ENCODE data around the gene KRTAP3-1. TPM values are rescaled to one million over a fixed set of nuclear protein-coding genes. Genes with fewer than 3 reads are reported as not detected.

The KRTAP3-1 gene
- total and polyA plus RNA-seq, 2 experiments from 2014 or later = not detected

GRCh38 chr17:40961591-40961990, 47.3 kb downstream of the KRTAP3-1 start:
- Histone ChIP-seq H3K4me1 (ENCODE audit: insufficient read depth) (peaks cover 23% of the 10 kb centered on the region), H3K9me2 (ENCODE audit: insufficient read depth) (0 out of 2 replicates have a peak, but pooled peaks cover 3% of the 10 kb centered on the region), H4K20me1 (replicated peaks; ENCODE audit: insufficient read depth) (no peaks in the 10 kb centered on the region), H2AFZ (no peak overlapping the region), H3K27ac (ENCODE audit: low read depth) (no peak overlapping the region), H3F3A (replicated peaks; ENCODE audit: low read depth) (no peaks in the 10 kb centered on the region), H3K4me2 (no peak overlapping the region), H3K36me3 (ENCODE audit: insufficient read depth) (no peaks in the 10 kb centered on the region), H3K79me2 (replicated peaks; ENCODE audit: insufficient read depth) (no peaks in the 10 kb centered on the region), H3K4me3 (no peak overlapping the region), H3K27me3 (ENCODE audit: insufficient read depth) (no peaks in the 10 kb centered on the region)
- Mint-ChIP-seq H3K27me3 (ENCODE audit: insufficient read depth, low read depth, poor library complexity) (peaks cover 3% of the 10 kb centered on the region), H3K27ac (no peak overlapping the region), H3K9me3 (no peaks in the 10 kb centered on the region; the same call in 2 of the 3 replicates), H3K4me3 (no peak overlapping the region), H3K4me1 (peaks cover 28% of the 10 kb centered on the region), H3K36me3 (ENCODE audit: low read depth) (no peaks in the 10 kb centered on the region)
- ATAC-seq = no peak
- TF ChIP-seq POLR2AphosphoS5 (IDR thresholded peaks at IDR 0.05; ENCODE audit: low read depth) (no peak), NANOG (IDR thresholded peaks at IDR 0.05; ENCODE audit: borderline replicate concordance) (no peak), EZH2phosphoT487 (IDR thresholded peaks at IDR 0.05; ENCODE audit: unreplicated experiment) (no peak), STAT1 (IDR thresholded peaks at IDR 0.05; ENCODE audit: unreplicated experiment) (no peak), CREB1 (CRISPR knock-in tag; IDR thresholded peaks at IDR 0.05; ENCODE audit: low read depth) (no peak), ZNF114 (CRISPR knock-in tag; IDR thresholded peaks at IDR 0.05) (no peak)
- DNase-seq (ENCODE audit: low spot score) = no peak

GRCh38 chr17:40960144-40960543, 48.8 kb downstream of the KRTAP3-1 start:
- no peaks in the 10 kb centered on the region for H3K27me3 ChIP-seq (ENCODE audit: insufficient read depth)
- H3K4me2 ChIP-seq = 0 out of 2 replicates have a peak overlapping the region, but pooled peaks have one; percentile 35
- H3K9me2 ChIP-seq (ENCODE audit: insufficient read depth) = 0 out of 2 replicates have a peak, but pooled peaks cover 3% of the 10 kb centered on the region
- TF ChIP-seq ZNF331 (CRISPR knock-in tag; IDR thresholded peaks at IDR 0.05; ENCODE audit: low read depth) = no peak
- H3K79me2 ChIP-seq (replicated peaks; ENCODE audit: insufficient read depth) = no peaks in the 10 kb centered on the region
- H3K9me3 Mint-ChIP-seq = no peaks in the 10 kb centered on the region; the same call in 2 of the 3 replicates
- DNase-seq (ENCODE audit: low spot score) (peak; percentile 17), ATAC-seq (no peak)
- no peaks in the 10 kb centered on the region for H3K36me3 ChIP-seq (ENCODE audit: insufficient read depth)
- H3F3A ChIP-seq (replicated peaks; ENCODE audit: low read depth) = no peaks in the 10 kb centered on the region
- H4K20me1 ChIP-seq (replicated peaks; ENCODE audit: insufficient read depth) = no peaks in the 10 kb centered on the region
- H3K4me3 Mint-ChIP-seq = no peak overlapping the region
- no peak overlapping the region for H3K4me3 ChIP-seq
- no peaks in the 10 kb centered on the region for H3K27me3 Mint-ChIP-seq (ENCODE audit: insufficient read depth, low read depth, poor library complexity)
- H3K27ac ChIP-seq (ENCODE audit: low read depth) = no peak overlapping the region
- H3K27ac Mint-ChIP-seq = no peak overlapping the region
- H2AFZ ChIP-seq = peak overlapping the region; percentile 78; the same call in 1 of the 2 replicates
- H3K4me1 ChIP-seq (ENCODE audit: insufficient read depth) = peaks cover 23% of the 10 kb centered on the region
- peaks cover 31% of the 10 kb centered on the region for H3K4me1 Mint-ChIP-seq
- H3K36me3 Mint-ChIP-seq (ENCODE audit: low read depth) = no peaks in the 10 kb centered on the region

Small RNA genes lying within 50 kb of the gene (small RNA-seq; reads per million reads assigned to genes)
- gene KRTAP3-4P (ENCODE audit: low replicate concordance) = not detected

Other genes starting within 250 kb of the KRTAP3-1 start
Only the 30 nearest of the 37 such genes appear.
- not detected in 2 replicates for gene KRT28, start 209.2 kb downstream of the KRTAP3-1 start, total RNA-seq (2014; rRNA removed; shearing (Covaris generic))
- gene KRT28, start 209.2 kb downstream of the KRTAP3-1 start, polyA plus RNA-seq (2016; fragmentation: Nextera tagmentation; extraction: Ambion mirVana) = not detected in 2 replicates
- gene KRT10, start 186.5 kb downstream of the KRTAP3-1 start, total RNA-seq (2014; rRNA removed; shearing (Covaris generic)) = 7.8 and 9.6 TPM in 2 replicates
- 117 and 123 TPM in 2 replicates for gene KRT10, start 186.5 kb downstream of the KRTAP3-1 start, polyA plus RNA-seq (2016; fragmentation: Nextera tagmentation; extraction: Ambion mirVana)
- gene KRT12, start 141.9 kb downstream of the KRTAP3-1 start, total RNA-seq (2014; rRNA removed; shearing (Covaris generic)) = not detected in 2 replicates
- gene KRT12, start 141.9 kb downstream of the KRTAP3-1 start, polyA plus RNA-seq (2016; fragmentation: Nextera tagmentation; extraction: Ambion mirVana) = not detected in 2 replicates
- not detected in 2 replicates for gene KRT20, start 123.9 kb downstream of the KRTAP3-1 start, total RNA-seq (2014; rRNA removed; shearing (Covaris generic))
- not detected in 2 replicates for gene KRT20, start 123.9 kb downstream of the KRTAP3-1 start, polyA plus RNA-seq (2016; fragmentation: Nextera tagmentation; extraction: Ambion mirVana)
- not detected in 2 replicates for gene KRT23, start 71.5 kb downstream of the KRTAP3-1 start, total RNA-seq (2014; rRNA removed; shearing (Covaris generic))
- not detected in 2 replicates for gene KRT23, start 71.5 kb downstream of the KRTAP3-1 start, polyA plus RNA-seq (2016; fragmentation: Nextera tagmentation; extraction: Ambion mirVana)
- not detected in 2 replicates for gene KRT39, start 42.2 kb downstream of the KRTAP3-1 start, total RNA-seq (2014; rRNA removed; shearing (Covaris generic))
- not detected in 2 replicates for gene KRT39, start 42.2 kb downstream of the KRTAP3-1 start, polyA plus RNA-seq (2016; fragmentation: Nextera tagmentation; extraction: Ambion mirVana)
- gene KRT40, start 24.8 kb downstream of the KRTAP3-1 start, total RNA-seq (2014; rRNA removed; shearing (Covaris generic)) = not detected in 2 replicates
- not detected in 2 replicates for gene KRT40, start 24.8 kb downstream of the KRTAP3-1 start, polyA plus RNA-seq (2016; fragmentation: Nextera tagmentation; extraction: Ambion mirVana)
- not detected in 2 replicates for gene KRTAP3-3, start 15.0 kb downstream of the KRTAP3-1 start, total RNA-seq (2014; rRNA removed; shearing (Covaris generic))
- not detected in 2 replicates for gene KRTAP3-3, start 15.0 kb downstream of the KRTAP3-1 start, polyA plus RNA-seq (2016; fragmentation: Nextera tagmentation; extraction: Ambion mirVana)
- not detected in 2 replicates for gene KRTAP3-2, start 9.2 kb downstream of the KRTAP3-1 start, total RNA-seq (2014; rRNA removed; shearing (Covaris generic))
- gene KRTAP3-2, start 9.2 kb downstream of the KRTAP3-1 start, polyA plus RNA-seq (2016; fragmentation: Nextera tagmentation; extraction: Ambion mirVana) = not detected in 2 replicates
- not detected in 2 replicates for gene KRTAP1-5, start 18.1 kb upstream of the KRTAP3-1 start, total RNA-seq (2014; rRNA removed; shearing (Covaris generic))
- gene KRTAP1-5, start 18.1 kb upstream of the KRTAP3-1 start, polyA plus RNA-seq (2016; fragmentation: Nextera tagmentation; extraction: Ambion mirVana) = not detected in 2 replicates
- not detected in 2 replicates for gene KRTAP1-4, start 21.1 kb upstream of the KRTAP3-1 start, total RNA-seq (2014; rRNA removed; shearing (Covaris generic))
- not detected in 2 replicates for gene KRTAP1-4, start 21.1 kb upstream of the KRTAP3-1 start, polyA plus RNA-seq (2016; fragmentation: Nextera tagmentation; extraction: Ambion mirVana)
- not detected in 2 replicates for gene KRTAP1-3, start 25.7 kb upstream of the KRTAP3-1 start, total RNA-seq (2014; rRNA removed; shearing (Covaris generic))
- gene KRTAP1-3, start 25.7 kb upstream of the KRTAP3-1 start, polyA plus RNA-seq (2016; fragmentation: Nextera tagmentation; extraction: Ambion mirVana) = not detected in 2 replicates
- not detected in 2 replicates for gene KRTAP1-1, start 32.3 kb upstream of the KRTAP3-1 start, total RNA-seq (2014; rRNA removed; shearing (Covaris generic))
- gene KRTAP1-1, start 32.3 kb upstream of the KRTAP3-1 start, polyA plus RNA-seq (2016; fragmentation: Nextera tagmentation; extraction: Ambion mirVana) = not detected in 2 replicates
- gene KRTAP2-1, start 38.2 kb upstream of the KRTAP3-1 start, total RNA-seq (2014; rRNA removed; shearing (Covaris generic)) = not detected in 2 replicates
- not detected in 2 replicates for gene KRTAP2-1, start 38.2 kb upstream of the KRTAP3-1 start, polyA plus RNA-seq (2016; fragmentation: Nextera tagmentation; extraction: Ambion mirVana)
- gene KRTAP2-2, start 46.1 kb upstream of the KRTAP3-1 start, total RNA-seq (2014; rRNA removed; shearing (Covaris generic)) = not detected in 2 replicates
- gene KRTAP2-2, start 46.1 kb upstream of the KRTAP3-1 start, polyA plus RNA-seq (2016; fragmentation: Nextera tagmentation; extraction: Ambion mirVana) = not detected in 2 replicates
- gene KRTAP2-3, start 51.0 kb upstream of the KRTAP3-1 start, total RNA-seq (2014; rRNA removed; shearing (Covaris generic)) = not detected in 2 replicates
- not detected in 2 replicates for gene KRTAP2-3, start 51.0 kb upstream of the KRTAP3-1 start, polyA plus RNA-seq (2016; fragmentation: Nextera tagmentation; extraction: Ambion mirVana)
- not detected in 2 replicates for gene KRTAP2-4, start 56.8 kb upstream of the KRTAP3-1 start, total RNA-seq (2014; rRNA removed; shearing (Covaris generic))
- gene KRTAP2-4, start 56.8 kb upstream of the KRTAP3-1 start, polyA plus RNA-seq (2016; fragmentation: Nextera tagmentation; extraction: Ambion mirVana) = not detected in 2 replicates
- not detected in 2 replicates for gene KRTAP4-7, start 75.0 kb upstream of the KRTAP3-1 start, total RNA-seq (2014; rRNA removed; shearing (Covaris generic))
- gene KRTAP4-7, start 75.0 kb upstream of the KRTAP3-1 start, polyA plus RNA-seq (2016; fragmentation: Nextera tagmentation; extraction: Ambion mirVana) = not detected in 2 replicates
- gene KRTAP4-8, start 89.0 kb upstream of the KRTAP3-1 start, total RNA-seq (2014; rRNA removed; shearing (Covaris generic)) = not detected in 2 replicates
- gene KRTAP4-8, start 89.0 kb upstream of the KRTAP3-1 start, polyA plus RNA-seq (2016; fragmentation: Nextera tagmentation; extraction: Ambion mirVana) = not detected in 2 replicates
- not detected in 2 replicates for gene KRTAP4-16, start 93.1 kb upstream of the KRTAP3-1 start, total RNA-seq (2014; rRNA removed; shearing (Covaris generic))
- not detected in 2 replicates for gene KRTAP4-16, start 93.1 kb upstream of the KRTAP3-1 start, polyA plus RNA-seq (2016; fragmentation: Nextera tagmentation; extraction: Ambion mirVana)
- gene KRTAP4-9, start 96.3 kb upstream of the KRTAP3-1 start, total RNA-seq (2014; rRNA removed; shearing (Covaris generic)) = not detected in 2 replicates
- gene KRTAP4-9, start 96.3 kb upstream of the KRTAP3-1 start, polyA plus RNA-seq (2016; fragmentation: Nextera tagmentation; extraction: Ambion mirVana) = not detected in 2 replicates
- not detected in 2 replicates for gene KRTAP4-11, start 109.2 kb upstream of the KRTAP3-1 start, total RNA-seq (2014; rRNA removed; shearing (Covaris generic))
- gene KRTAP4-11, start 109.2 kb upstream of the KRTAP3-1 start, polyA plus RNA-seq (2016; fragmentation: Nextera tagmentation; extraction: Ambion mirVana) = not detected in 2 replicates
- not detected in 2 replicates for gene KRTAP4-12, start 115.1 kb upstream of the KRTAP3-1 start, total RNA-seq (2014; rRNA removed; shearing (Covaris generic))
- not detected in 2 replicates for gene KRTAP4-12, start 115.1 kb upstream of the KRTAP3-1 start, polyA plus RNA-seq (2016; fragmentation: Nextera tagmentation; extraction: Ambion mirVana)
- not detected in 2 replicates for gene KRTAP4-6, start 131.4 kb upstream of the KRTAP3-1 start, total RNA-seq (2014; rRNA removed; shearing (Covaris generic))
- not detected in 2 replicates for gene KRTAP4-6, start 131.4 kb upstream of the KRTAP3-1 start, polyA plus RNA-seq (2016; fragmentation: Nextera tagmentation; extraction: Ambion mirVana)
- gene KRTAP4-5, start 140.7 kb upstream of the KRTAP3-1 start, total RNA-seq (2014; rRNA removed; shearing (Covaris generic)) = not detected in 2 replicates
- gene KRTAP4-5, start 140.7 kb upstream of the KRTAP3-1 start, polyA plus RNA-seq (2016; fragmentation: Nextera tagmentation; extraction: Ambion mirVana) = not detected in 2 replicates
- gene KRTAP4-4, start 151.6 kb upstream of the KRTAP3-1 start, total RNA-seq (2014; rRNA removed; shearing (Covaris generic)) = not detected in 2 replicates
- gene KRTAP4-4, start 151.6 kb upstream of the KRTAP3-1 start, polyA plus RNA-seq (2016; fragmentation: Nextera tagmentation; extraction: Ambion mirVana) = not detected in 2 replicates
- gene KRTAP4-3, start 159.1 kb upstream of the KRTAP3-1 start, total RNA-seq (2014; rRNA removed; shearing (Covaris generic)) = not detected in 2 replicates
- not detected in 2 replicates for gene KRTAP4-3, start 159.1 kb upstream of the KRTAP3-1 start, polyA plus RNA-seq (2016; fragmentation: Nextera tagmentation; extraction: Ambion mirVana)
- gene KRTAP4-2, start 169.1 kb upstream of the KRTAP3-1 start, total RNA-seq (2014; rRNA removed; shearing (Covaris generic)) = not detected in 2 replicates
- gene KRTAP4-2, start 169.1 kb upstream of the KRTAP3-1 start, polyA plus RNA-seq (2016; fragmentation: Nextera tagmentation; extraction: Ambion mirVana) = not detected in 2 replicates
- gene KRTAP4-1, start 175.8 kb upstream of the KRTAP3-1 start, total RNA-seq (2014; rRNA removed; shearing (Covaris generic)) = not detected in 2 replicates
- not detected in 2 replicates for gene KRTAP4-1, start 175.8 kb upstream of the KRTAP3-1 start, polyA plus RNA-seq (2016; fragmentation: Nextera tagmentation; extraction: Ambion mirVana)
- gene KRTAP9-1, start 180.8 kb upstream of the KRTAP3-1 start, total RNA-seq (2014; rRNA removed; shearing (Covaris generic)) = not detected in 2 replicates
- not detected in 2 replicates for gene KRTAP9-1, start 180.8 kb upstream of the KRTAP3-1 start, polyA plus RNA-seq (2016; fragmentation: Nextera tagmentation; extraction: Ambion mirVana)